SIG-M5 treated with dmso at 0.1 percent for 504 hours (cell line): ENCODE data around the gene SESTD1.
A peak's percentile ranks its signal among the peaks of the same experiment; 100 is the strongest.

Source experiments
- DNase-seq: peaks from one replicate; lab custom pipeline; 2025; ENCODE audit not compliant: unreplicated experiment; lab: John Stamatoyannopoulos, UW

SESTD1 gene

DNA sequence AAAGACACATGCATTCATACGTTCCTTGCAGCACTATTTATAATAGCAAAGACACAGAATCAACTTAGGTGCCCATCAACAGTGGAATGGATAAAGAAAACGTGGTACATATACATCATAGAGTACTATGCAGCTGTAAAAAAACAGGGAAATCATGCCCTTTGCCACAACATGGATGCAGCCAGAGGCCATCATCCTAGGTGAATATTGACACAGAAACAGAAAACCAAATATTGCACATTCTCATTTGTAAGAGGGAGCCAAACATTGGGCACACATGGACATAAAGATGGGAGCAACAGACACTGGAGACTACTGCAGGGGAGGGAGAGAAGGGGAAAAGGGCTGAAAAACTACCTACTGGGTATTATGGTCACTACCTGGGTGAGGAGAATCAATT lies 73.5 kb downstream of the SESTD1 start:
- no peak for DNase-seq

DNA sequence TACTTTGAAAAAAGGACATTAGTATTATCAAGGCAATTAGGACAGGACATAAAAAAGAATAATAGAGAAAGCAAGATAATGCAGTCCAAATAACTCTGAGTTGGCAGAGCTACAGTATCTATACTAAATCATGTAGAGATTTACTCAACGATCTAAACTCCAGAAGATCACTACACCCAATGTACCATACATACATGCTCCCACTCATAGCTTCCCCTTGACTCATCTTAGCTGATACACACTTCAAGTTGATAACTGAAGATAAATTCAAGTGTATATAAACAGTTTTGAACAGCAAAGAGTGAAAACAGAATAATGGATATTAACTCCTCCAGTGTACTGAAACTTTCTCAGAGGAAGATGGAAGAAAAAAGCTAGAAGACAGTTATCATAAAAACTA lies 78.5 kb downstream of the SESTD1 start:
- no peak for DNase-seq

DNA sequence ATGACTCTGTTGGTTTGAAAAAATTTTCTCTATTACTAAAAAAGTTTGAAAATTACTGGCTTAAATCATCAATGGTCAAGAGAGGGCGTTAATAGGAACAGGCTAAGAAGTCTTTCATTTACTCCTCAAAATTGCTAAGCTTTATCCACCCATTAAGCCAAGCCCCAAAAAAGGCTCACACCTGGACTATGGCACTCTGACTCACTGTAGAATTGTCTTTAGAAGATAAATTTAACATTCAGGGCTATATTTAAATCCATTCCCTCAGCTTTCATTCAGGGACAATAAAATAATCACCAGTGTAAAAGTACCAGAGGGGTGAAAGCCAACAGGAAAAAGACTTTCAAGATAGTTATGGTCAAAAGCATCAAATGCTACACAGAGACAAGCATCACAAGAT lies 80.0 kb downstream of the SESTD1 start:
- no peak for DNase-seq

DNA sequence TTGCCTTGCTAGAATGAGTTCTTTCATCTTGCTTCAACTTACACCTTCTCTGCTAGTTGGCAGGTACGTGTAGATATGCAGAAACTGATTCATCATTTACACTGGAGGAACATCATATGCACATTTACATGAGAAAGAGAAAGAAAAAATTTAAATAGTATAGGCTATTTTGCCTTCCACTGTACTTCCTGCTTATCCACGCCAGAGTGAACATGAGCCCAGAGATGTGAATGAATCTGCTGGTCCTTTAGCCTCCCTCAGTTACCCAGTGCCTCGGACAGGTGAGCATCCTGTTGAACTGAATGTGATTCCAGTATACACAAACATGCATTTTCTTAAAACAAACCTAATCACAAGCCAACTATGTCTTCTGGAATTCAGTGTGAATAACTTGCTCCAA lies 83.6 kb downstream of the SESTD1 start:
- DNase-seq: no peak

DNA sequence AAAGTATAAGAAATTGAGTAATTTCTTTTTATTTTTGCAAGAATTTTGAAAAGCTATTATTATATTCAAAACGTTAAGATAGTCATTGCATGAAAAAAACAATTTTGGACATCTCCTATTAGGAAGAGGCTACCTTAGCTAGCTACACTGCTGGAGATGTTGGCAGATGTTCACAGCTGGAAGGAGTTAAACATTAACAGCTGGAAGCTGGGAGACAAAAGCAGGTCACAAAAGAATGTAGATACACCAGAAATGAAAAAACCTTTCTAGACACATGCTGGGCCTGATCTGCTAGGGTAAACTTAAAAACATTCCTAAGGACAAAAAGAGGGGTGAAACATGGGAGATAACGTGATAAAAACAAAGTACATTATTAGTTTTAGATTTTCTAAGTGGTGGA lies 84.4 kb downstream of the SESTD1 start:
- no peak for DNase-seq

DNA sequence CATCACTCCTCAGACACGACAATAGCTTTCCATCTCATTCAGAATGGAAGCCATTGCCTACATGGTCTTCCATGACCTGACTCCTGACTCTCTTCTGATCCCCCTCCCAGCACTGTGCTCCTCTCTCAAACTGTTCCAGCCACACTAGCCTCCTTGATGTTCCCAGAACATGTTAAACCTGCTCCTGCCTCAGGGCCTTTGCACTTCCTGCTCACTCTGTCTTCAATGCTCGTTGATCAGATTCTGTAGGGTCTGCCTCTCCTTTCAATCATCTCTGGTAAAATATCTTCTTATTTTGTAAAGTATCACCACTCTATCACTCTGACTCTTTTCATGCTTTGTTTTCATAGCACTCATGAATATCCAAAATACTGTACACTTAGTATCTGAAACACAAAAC lies 84.9 kb downstream of the SESTD1 start:
- DNase-seq: no peak

DNA sequence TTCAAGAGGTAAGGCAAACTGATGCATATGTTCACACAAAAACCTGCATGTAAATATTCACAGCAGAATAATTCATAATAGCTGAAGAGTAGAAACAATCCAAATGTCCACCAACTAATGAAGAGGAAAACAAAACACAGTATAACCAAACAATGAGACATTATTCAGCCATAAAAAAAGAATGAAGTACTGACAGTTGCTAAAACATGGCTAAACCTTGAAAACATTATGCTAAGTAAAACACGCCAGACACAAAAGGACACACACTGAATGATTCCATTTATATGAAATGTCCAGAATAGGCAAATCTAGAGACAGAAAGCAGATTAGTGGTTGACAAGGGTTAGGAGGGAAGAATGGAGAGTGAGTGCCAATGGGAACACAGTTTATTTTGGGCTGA lies 86.9 kb downstream of the SESTD1 start:
- no peak for DNase-seq

DNA sequence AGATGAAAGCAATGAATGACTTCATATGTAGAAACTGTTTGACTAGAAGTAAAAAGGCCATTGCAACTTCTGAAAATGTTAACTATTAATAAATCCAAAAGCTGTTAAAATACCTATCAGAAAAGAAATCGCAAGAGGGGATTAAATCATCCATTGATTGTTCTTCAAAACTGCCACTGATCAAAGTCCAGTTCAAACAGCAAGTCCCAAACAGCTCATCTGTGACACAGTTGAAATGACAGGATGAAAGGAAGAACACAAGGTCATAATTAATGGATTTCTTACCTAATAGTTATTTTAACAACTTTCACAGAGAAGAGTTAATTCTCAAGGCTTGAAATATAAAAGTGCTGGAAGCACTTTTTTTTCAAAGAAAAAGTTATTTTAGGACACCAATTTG lies 90.4 kb downstream of the SESTD1 start:
- no peak for DNase-seq

DNA sequence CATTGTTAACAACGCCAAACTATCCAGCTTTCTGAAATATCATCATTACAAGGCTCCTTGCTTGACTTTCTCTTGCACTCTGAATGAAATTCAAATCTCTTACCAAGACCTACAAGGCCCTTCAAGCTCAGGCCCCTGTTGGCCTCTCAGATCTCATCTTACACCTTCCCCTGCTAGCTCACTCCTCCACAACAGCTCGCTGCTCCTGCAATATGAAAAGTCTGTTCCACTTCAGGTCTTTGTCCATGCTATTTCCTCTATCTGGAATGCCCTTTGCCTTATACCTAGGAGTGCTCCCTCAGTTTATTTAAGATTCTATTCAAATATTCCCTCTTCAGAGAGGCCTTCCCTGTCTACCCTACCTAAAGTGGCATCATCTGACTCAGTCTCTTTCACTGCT lies 91.7 kb downstream of the SESTD1 start:
- DNase-seq: no peak

DNA sequence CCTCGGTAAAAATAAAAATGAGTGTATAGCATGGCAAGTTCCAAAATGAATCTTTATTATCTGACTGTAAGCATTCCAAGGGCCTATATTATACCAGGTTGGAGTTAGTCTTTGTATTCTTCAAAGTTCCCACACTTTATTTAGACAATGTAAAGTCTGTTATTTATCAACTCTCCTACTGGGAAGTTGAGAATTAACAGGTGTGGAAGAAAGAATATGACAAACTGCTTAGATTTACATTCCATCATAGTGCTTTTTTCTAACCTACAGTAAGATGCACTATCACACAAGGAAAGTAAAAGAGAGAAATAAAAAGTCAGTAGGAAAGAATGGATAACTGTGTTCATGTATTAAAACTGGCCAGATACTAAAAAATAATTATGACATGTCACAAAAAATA lies 93.3 kb downstream of the SESTD1 start:
- DNase-seq: no peak

DNA sequence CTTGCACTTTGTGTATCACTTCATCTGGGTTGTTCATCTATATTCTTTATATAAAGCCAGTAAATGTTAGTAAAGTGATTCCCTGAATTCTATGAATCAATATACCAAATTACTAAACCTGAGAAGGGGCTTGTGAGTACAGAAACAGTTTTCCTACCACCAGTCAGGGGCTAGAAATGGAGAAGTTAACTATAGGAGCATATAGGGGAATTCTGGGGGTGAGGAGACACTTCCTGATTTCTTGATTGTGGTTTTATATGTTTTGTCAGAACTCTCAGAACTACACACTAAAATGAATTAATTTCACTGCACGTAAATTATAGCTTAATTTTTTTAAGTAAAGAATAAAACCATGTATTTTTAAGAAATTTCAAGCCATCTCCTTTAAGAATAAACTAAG lies 93.7 kb downstream of the SESTD1 start:
- DNase-seq: peak; percentile 6

DNA sequence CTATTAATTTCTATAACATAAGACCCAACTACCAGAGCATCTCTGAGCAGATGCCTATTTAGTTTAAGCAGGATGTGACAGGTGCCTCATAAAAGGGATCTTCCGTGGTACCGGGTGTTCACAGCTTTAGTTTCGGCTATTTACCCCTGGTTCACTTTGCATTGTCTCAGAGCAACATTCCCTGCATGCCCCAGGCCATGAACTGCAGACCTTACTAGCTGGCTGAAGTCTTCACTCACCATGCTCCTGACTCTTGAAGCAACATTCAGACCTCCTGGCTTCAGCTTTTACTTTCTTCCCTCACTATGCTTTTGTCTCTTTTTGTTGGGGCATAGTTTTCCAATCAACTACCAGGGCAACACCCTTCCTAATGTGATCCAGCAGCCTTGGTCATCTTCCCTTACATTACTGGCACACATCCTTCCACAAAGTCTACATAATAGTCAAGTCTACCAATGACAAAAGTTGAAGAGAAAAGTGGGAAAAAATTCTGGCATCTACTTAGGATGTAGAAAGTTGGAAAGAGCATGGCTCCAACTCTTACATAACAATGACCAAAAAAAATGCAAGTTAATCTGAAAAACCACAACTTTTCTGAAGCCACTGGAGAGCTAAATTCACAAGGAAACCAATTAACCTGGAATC lies 99.2 kb downstream of the SESTD1 start:
- no peak for DNase-seq

DNA sequence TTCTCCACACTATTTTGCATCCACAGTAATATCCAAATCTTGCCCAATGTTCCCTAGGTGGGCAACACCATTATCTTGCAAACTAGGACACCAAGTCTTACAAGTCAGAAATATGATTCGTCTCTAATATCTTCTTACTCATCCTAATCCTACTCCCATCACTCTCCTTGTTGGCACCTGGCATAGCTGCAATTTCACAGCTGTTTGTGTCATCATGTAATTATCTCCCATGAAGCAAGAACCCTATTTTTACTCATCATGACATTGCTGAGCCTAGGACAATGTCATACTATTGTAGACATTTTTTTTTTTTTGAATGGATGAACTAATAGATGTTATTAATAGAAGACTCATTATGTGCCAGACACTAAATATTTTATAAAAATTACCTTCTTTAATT lies 123.4 kb downstream of the SESTD1 start:
- DNase-seq: no peak

DNA sequence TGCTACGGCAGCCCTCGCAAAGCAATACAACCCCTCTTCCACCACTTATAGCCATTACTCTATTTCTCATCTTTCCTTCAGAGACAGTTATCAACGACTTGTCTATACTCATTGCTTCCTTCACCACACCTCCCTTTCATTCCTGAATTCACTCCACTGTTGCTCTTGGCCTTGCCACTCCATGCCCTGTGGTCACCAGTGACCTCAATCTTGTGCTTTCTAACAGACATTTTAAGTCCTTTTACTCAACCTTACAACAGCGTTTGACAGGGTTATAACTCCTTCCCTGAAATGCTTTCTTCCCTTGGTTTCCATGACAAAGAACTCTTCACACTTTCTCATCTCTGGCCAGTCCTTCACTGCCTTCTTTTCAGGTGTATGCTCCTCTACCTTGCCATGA lies 124.1 kb downstream of the SESTD1 start:
- DNase-seq: no peak

DNA sequence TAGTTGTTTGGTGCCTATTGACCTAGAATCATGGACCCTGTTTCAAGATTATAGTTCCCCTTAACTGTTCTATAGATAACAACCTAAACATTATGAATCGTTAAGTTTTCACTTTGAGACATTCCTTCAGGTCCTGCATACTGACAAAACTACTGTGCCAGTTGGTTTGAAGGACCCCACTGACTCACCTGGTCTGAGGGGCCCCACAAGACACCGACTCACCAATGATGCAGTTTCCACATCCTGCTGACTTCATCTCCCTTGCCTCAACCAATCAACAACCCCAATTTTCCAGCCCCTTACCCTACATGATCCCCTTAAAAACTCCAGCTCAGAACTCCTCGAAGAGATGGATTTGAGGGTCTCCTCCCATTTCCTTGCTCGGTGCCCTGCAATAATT lies 125.1 kb downstream of the SESTD1 start:
- DNase-seq: no peak

DNA sequence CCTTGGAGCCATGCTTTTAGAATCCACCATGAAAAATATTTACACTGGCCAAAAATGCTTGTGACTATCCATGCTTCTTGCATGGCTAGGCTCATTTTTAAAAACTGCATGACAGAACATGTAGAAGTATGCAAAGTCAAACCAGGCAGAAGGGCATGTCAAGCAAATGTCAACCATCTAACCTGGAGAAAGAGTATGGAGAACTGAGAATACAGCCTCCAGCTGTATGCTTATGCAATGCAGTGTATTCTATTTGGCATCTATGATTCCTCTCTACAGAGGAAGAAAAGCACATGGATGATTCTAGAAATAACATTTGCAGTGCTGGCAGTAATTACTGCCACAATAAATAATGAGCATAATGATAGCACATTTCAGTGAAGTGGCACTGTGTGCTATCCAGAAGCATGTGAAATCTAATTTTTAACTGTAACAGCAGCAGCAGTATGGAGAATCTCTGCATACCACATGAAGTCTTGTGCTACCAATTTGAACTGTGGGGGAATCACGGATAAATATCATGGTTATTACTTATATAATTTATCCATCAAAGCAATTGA lies 127.4 kb downstream of the SESTD1 start:
- no peak for DNase-seq

DNA sequence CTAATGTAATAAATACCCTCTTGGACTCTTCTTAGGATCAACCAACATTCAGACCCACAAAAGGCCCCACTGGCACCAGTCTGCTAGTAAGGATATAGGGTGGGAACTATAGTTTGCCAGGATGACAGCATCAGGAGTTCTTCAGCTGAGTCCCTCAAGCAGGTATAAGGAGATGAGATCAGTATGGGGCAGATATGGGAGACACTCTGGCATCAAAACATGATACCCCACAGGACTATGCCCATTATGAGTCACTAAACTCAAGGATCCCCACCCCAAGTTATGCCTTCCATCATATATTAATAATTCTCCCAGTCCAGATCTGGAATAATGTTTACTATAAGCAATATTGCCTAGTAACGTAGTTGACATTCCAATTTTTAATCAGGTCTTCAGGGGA lies 131.6 kb downstream of the SESTD1 start:
- no peak for DNase-seq

DNA sequence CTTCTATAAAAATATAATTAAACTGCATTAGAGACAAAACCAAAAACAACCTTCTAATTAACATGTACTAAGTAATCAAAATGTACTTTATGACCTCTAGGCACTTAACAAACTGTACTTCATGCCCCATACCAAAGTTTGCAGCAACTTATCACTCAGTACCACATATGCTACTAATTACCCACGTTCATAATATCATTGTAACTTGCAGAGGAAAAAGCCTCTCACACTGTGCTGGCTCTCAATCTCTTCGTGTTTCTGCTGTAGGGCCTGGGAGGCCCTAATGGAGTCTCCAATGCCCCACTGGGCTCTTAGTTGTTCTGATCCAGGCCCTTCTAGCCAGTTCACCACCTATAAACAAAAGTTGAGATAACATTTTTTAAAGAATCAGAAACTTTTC lies 132.6 kb downstream of the SESTD1 start:
- DNase-seq: no peak

DNA sequence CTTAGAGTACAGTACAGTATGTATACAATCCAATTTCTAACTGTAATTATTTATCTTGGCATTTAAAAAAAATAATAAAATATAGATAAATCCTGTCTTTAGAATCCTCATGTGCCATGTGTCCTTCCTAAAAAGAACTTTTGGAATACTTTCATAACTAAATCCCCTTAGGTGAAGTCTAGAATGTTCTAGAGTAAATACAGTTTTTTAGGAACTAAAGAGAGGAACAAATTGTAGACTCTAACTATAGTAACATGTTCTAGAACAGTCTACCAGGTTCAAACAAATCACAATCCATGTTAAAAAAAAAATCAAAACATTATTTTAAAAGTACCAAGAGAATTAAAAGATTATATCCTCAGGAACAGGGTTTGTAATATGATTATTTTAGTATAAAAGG lies 134.1 kb downstream of the SESTD1 start:
- no peak for DNase-seq

DNA sequence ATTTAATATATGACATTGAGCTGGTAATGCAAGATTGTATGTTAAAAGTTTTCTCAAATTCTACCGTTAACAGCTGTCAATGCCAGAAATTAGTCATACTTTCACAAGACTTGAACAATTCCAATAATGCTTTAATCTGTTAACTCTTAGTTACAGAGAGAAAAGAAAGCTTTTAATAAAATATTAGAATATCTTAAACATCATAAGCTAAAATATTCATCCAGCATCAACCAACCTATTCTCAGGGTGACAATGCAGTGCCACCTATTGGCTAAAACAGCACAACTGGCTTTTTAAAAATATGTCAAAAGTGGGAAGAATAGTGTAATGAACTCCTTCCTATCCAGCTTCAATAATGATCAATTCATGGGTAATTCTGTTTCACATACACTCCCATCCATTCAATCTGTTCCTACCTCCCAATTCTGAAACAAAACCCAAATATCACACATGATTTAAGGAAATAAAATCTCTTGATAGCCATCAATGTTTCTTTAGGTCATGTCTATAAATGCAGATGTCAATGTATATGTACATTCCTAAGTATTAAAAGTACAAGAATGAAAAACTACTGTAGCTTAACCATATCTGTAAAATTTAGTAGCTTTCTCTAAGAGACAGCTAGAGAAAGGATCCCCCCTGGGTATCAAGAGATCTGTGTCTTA lies 134.9 kb downstream of the SESTD1 start:
- no peak for DNase-seq

DNA sequence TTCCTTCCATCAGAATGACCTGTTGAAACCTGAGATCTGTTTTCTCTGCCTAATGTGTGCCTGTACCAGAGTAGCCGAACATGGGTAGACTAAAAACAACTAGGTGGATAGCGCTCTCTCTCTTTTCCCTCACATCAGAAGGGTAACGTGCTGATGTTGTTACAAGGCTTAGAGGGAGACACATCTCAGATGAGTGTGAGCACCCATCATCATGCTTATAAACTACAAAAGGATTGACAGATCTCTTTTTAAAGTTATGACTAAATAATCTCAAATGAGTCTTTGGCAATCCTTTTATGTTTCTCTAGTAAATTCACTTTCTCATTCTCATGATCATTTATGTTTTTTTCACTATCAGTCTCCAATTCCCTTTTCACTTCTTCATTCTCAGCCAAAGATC lies 139.2 kb downstream of the SESTD1 start:
- DNase-seq: no peak

DNA sequence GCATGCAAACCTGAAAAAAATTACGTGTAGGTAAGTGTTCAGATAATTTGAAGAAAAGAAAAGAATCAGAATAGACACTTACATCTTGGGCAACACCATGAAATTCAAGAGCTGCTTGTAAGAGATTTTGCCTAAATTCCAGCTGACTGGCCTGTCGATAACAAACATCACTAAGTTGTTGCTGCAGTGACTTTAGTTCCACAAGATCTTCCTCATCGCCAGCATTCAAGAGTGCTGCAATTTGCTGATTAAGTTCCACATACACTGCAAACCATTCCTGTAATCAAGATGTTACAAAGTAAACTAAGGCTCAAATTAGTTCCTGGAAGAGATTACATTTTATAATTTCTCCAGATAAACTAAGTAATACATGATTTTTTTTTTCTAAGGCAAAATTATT lies 140.3 kb downstream of the SESTD1 start:
- no peak for DNase-seq

DNA sequence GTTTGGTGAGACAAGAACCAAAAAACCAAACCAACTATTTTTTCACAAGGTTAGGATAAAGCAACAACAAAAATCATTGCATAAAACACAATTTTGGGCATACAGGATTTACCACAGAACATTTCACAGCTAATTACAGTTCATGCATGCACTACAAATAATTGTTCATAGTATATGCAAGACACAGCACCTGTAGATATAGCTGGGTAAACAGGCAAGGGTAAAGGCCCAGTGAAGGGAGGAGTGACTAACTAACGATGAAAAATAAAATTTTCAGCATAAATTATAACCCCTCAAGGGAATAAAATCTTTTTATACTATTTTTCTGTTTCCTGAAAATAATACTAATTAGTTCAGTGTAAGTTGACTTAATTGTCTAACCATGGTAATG lies 141.4 kb downstream of the SESTD1 start:
- no peak for DNase-seq
